Putamen (tissue), 1 donor: ENCODE measurements around the gene ARHGDIB.
A peak's percentile ranks its signal among the peaks of the same experiment; 100 is the strongest.

ENCODE experiments used
- DNase-seq: peaks from one replicate; pipeline ENCODE4 v3.0.0-alpha.2; 2016; ENCODE audit warnings: low spot score

Gene ARHGDIB

DNA sequence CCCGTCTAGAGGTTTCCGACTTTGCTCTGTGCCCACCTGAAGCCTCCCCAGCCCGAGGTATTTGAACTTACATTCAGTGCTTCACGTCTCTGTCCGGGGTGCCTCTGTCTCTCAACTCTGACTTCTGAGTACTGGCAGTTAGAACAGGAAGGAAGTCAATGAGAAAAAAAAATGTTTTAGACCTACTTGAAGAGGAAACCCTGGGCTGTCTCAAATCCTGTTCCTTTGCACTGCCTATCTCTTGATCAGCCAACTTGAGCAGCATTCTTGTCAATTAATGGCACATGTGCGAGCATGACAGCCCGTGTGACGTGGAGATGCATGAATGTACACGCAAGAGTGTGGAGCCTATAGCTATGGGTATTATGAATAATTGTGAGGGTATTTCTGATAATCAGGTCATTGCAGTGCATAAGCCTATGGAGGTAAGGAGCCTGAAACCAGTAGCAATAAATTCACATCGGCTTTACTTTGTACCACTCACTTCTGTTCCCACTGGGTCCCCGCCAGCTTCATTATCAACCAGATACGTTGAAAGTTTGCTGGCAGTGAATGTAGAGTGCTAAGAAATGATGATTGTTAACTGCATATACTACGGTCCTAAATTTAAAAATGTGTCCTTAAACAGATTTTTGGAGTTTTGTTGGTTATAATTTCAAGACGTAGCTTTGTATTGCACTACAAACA lies at the start of gene ARHGDIB:
TSS of gene ARHGDIB (minus strand) at position 136 of the 687 bp plus-strand sequence. CDS start 10,889 bp downstream, outside the sequence.
- DNase-seq = no peak

DNA sequence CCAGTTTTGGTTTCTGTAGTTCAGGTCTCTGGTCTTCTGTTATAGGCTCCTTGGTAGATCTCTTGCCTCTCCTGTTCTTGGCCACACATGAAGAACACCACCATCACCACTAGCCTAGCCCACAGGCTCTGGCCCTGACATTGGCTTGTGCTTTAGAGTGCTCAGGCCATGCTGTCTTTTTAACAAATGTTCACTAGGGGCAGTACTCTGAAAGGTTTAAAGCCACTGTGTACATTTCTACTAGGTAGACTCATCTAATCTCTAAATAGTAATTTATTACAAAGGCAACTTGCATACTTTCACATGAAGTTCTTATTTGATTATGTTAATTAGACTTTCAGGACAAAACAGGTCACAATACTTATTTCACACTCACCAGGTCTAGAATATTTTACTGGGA lies 49.8 kb upstream of the ARHGDIB start:
- no peak for DNase-seq

DNA sequence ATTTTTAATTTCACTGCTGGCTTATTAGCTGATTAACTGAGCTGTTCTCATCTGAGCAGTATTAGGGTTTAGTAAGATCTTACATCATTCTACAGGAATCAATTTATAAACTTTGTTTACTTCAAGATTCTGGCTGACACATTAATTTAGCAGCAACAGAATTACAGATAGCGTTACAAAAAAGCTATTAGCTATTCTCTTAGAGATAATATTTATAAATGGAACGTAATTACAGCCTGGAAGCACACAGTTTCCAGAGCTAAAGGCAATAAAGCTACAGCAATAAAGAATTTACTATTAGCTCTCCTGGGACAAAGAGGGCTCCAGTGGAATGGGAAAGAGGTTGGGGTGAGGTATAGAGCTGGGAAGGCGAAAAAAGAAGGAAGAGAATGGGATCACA lies 46.1 kb upstream of the ARHGDIB start:
- no peak for DNase-seq

DNA sequence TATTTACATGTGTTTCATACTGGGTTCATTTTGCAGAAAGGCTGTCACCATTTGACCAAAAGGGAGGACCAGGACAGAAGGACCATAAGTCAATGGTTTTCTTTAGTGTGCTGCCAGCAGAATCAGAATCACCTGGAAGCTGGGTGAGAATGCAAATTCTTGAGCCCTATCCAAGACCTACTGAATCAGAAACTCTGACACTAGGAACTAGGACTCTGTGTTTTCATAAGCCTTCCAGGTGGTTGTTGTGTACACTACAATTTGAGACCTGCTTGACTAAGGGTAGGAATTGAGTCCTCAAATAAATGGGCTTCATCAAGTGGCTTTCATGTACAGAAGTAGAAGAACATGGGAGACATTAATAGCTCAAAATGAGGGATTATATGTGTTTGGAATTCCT lies 43.7 kb upstream of the ARHGDIB start:
- DNase-seq = no peak

DNA sequence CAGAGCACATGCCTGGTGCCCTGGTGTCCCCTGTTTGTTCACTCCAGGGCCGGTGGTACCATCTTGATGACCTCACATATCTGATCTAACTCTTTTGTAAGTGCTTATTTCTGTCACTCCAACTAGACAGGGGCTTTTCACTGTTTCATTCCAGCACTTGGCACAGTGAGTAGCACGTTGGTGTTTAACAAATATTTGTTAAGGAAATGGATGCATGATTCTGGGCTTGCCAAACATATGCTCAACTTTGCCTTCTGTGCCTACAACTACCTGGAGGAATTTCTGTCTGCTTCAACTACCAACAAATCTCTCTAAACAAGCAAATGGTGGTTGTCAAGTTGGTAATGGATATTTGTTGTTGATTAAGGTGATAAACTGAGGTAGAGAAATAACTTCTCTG lies 43.0 kb upstream of the ARHGDIB start:
- DNase-seq = no peak

DNA sequence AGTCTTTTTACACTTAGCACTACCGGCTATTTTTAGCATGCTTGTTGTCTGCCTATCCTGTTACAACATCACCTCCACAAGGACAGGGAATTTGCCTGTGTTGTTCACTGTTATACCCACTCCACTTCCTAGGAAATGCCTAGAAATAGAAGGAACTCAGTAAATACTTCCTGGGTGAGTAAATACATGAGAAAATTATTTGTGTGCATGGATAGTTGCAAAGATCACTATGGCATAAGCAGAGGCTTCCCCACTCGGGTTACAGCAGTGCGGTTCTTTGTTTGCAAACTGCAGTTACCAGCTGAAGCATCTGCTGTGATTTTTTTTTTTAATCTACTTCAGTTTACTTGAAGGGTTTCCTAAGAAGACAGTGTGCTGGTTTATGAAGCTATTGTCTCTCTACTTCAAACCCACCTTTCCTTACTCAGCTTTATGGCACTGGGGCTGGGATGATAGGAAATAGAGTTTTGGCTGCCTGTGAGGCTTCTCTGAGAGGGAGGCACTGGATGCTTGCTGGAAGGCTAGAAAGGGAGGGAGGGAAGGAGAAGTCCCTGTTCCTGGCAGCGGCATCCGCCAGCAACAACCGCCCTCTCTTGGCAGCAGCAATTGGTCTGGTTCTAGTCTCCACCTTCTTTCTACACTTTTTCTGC lies 40.5 kb upstream of the ARHGDIB start:
- peak; percentile 14 for DNase-seq

DNA sequence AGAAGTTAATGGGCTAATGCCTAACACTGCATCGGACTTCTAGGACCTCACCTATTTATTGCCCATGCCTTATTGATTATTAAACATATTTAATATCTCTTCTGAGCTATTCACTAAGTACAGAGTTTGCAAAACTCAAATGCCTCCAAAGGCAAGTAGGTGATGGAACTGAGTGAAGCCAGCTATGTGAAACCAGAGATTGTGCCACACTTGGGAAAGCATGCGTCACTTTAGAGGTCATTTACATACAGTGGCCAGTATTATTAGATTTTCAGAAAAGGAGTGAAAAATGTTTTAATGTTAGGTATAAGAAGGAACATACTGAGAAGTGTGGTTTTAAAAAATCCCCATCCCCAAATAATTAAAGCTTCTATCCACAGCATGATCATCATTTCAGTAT lies 39.2 kb upstream of the ARHGDIB start:
- no peak for DNase-seq

DNA sequence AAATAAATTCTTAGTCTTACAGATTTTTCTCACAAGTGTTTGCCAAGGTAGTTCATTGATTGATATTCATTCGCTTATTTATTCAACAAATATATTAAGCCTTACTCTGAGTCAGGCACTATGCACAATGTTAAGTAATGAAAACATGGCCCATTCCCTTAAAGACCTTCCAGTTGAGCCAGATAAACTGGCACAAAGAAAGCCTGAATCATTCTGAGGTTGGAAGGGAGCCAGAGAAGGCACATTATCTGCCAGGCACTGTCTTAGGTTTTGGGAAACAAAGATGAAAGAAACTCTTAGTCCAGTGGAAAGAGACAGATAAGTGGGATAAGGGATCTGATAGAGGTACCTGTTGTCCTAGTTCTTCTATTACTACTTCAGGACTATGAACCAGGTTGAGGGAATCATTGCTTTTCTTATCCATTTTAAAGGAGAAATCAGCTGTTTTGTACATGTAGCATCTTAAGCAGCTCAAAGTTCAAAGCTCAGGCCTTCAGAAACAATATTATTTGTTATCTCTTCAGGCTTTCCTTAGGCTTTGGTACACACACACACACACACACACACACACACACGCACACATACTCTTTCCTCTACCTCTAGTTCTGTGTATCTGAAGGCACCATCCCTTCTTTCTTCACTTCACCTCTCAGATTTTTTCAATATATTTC lies 38.4 kb upstream of the ARHGDIB start:
- DNase-seq = no peak

DNA sequence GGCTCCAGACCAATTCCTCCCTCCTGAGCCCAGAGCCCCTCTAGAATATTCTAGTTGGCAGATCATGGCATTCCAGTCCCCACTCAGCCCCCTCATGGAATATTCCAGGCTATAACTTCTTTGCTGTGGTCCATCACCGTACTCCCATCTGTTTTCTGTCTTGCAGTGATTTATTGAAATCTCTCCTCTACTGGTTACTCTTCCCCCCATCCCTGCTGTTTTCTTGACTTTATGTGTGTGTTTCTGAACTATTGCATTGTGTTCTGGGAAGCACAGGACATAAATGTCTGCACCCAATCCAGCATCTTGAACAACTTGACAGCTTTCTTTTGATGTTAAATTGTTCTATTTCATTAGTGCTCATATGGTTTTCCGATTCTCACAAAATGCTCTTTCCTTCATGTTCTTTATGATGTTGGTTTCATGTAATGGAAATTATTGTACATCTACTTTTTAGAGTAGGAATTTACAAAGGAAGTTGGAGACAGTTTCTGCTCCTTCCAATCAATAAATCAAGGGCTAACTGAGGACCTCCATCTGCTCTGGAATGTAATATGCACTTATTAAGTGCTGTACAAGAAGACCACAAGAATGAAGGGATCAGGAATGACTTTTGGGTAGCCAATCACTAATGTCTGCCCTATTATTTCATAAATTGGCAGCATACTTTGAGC lies 37.8 kb upstream of the ARHGDIB start:
- no peak for DNase-seq

DNA sequence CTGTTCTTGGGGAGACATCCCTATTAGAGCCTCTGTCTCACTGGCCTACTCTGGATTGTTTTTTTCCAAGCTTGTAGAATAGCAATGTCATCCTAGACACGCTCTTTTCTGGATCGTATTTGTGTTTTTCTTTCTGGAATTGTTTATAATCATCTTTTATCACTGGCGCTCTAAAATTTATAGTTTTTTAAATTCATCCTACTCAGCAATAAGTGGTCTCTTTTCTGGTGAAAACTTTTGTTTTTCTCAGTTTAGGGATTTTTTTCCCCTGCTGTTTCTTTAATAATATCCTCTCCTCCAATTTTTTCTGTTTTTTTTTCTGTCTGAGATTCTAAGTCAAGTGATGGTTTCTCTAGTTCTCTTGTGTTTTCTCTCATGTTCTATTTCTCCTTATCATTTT lies 36.6 kb upstream of the ARHGDIB start:
- DNase-seq = no peak

DNA sequence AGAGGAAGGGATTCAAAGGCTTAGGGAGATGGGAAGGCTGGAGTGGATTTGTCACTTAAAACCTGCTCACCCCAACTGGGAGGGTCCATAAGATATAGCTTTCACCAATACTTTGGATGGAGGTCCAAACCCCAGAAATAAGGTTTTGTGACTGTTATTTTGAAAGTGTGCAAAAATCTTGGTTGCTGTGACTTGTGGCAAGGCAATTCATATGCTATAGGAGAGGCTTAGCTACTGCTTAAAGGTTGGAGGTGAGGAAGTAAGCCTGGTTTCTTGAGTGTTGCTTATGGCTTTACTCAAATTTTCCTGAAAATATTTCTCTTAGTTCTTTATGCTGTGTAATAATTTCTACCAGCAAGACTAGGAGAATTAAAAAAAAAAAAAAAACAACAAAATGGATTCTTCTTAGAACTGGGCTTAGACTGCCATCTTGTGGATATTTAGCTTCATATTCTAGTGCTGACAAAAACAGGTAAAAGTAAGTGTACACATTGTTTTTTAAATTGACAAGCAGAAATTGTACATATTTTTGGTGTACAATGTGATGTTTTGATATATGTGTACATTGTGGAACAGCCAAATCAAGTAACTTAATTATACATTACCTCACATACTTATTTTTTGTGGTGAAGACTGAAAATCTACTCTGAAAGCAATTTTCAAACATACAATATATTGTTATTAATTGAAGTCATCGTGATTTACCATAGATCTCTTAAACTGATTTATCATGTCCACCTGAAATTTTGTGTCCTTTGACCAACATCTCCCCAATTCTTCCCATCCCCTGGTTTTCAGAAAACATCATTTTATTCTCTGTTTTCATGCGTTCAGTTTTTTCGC lies 34.4 kb upstream of the ARHGDIB start:
- DNase-seq = no peak

DNA sequence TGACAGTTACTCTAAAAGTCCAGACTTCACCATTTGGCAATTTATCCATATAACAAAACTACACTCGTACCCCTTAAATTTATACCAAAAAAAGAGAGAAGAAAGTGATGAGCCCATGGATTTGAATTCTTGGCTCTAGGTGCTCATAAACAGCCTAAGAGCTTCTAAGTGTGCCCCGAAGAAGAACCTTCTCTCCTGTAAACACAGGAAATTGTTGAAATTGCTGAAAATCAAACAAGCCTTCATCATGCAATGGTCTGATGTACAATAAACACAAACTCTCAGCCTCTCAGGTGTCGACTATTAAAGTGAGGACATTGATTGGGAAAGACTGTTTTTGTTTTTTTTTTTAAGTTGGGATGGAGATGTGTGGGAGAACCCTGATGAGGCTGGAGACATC lies 33.2 kb upstream of the ARHGDIB start:
- DNase-seq = no peak

DNA sequence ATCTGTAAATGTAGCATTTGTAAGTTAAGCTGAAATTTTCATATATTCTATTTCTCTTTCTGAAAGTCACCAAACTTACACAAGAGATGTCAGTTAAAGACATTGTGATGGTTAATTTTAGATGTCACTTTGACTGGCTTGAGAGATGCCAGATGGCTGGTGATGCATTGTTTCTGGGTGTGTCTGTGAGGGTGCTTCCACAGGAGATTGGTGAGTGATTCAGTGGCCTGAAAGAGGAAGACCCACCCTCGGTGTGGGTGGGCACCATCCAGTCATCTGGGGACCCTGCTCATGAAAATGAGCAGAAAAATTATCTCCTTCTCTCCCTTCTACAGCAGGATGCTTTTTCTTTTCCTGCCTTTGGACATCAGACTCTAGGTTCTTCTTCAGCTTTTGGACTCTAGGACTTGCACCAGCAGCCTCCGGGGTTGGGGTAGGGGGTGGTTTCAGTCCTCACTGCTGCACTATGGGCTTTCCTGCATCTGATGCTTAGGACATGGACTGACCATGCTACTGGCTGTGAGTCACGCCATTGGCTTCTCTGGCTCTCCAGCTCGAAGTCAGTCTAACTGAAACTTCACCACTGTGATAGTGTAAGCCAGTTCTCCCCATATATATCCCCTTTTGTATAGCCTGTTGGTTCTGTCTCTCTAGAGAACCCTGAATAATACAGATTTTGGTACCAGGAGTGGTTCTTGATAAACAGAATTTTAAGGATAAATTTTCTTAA lies 32.3 kb upstream of the ARHGDIB start:
- no peak for DNase-seq

DNA sequence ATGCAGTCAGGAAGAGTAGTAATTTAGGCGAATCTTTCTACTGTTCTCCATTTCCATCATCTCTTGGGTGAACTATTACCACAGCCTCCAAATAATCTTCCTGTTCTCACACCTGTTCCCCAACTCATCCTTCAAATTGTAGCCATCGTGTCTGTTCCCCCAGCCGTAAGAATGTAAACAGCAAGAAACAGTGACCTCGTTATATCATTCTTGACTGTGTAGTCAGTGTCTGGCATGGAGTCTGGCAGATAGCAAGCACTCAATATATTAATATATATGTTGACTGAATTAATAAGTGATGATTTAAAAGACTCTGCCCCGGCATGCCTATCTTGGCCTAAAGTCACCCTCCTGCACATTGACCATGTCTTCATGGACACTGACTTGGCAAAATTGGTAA lies 31.7 kb upstream of the ARHGDIB start:
- DNase-seq = no peak

DNA sequence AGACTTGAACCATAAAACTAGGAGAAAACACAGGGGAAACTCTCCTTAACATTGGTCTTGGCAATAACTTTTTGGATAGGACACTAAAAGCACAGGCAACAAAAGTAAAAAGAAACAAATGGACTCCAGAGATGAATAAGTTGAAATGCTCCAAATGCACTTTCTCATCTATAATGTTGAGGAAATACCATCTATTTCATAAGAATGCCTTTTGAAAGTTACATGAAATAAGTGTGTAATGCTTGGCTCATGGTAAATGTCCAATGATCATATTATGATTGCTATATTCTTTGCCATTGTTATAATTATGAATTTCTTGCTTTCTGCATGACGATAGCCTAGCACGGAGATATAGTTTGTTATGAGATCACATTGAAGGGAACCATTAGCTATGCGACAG lies 31.3 kb upstream of the ARHGDIB start:
- no peak for DNase-seq

DNA sequence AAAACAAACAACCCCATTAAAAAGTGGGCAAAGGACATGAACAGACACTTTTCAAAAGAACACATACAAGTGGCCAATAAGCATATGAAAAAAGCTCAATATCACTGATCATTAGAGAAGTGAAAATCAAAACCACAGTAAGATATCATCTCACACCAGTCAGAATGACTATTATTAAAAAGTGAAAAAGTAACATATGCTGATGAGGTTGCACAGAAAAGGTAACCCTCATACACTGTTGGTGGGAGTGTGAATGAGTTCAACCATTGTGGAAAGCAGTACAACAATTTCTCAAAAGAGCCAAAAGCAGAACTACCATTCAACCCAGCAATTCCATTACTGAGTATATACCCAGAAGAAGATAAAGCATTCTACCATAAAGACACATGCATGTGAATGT lies 29.7 kb upstream of the ARHGDIB start:
- no peak for DNase-seq

DNA sequence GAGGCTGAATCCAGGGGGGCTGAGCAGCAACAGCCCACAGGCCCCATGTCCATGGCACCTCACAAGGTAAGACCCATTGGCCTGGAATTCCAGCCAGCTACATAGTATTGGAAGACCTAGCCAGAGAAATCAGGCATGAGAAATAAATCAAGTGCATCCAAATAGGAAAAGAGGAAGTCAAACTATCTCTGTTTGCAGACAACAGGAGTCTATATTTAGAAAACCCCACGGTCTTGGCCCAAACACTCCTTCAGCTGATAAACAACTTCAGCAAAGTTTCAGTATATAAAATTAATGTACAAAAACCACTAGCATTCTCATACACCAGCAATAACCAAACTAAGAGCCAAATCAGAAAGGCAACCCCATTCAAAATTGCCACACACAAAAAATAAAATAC lies 28.4 kb upstream of the ARHGDIB start:
- no peak for DNase-seq

DNA sequence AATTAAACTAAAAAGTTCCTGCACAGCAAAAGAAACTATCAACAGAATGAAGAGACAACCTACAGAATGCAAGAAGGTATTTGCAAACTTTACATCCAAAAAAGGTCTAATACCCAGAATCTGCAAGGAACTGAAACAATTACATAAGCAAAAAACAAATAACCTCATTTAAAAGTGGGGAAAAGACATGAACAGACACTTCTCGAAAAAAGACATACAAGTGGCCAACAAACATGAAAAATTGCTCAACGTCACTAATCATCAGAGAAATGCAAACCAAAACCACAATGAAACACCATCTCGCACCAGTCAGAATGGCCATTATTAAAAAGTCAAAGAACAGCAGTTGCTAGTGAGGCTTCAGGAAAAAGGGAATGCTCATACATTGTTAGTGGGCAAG lies 26.6 kb upstream of the ARHGDIB start:
- no peak for DNase-seq

DNA sequence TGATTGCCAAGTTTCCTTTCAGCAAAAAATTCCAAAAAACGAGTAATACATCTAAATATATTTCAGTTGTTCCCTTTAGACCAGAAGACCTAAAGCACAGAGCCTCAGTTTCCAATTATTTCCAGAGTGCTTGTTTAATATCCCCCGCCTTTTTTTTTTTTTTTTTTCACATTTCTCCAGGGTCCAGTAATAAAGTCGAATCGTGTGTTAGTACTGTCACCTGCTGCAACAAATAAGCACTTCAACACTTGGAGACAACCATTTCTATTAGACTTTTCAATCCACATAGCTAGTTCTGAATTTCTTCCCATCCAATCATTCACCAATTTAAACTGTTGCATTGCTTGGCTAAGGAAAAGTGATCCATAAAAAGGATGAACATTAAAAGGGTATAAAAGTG lies 25.0 kb upstream of the ARHGDIB start:
- DNase-seq = no peak

DNA sequence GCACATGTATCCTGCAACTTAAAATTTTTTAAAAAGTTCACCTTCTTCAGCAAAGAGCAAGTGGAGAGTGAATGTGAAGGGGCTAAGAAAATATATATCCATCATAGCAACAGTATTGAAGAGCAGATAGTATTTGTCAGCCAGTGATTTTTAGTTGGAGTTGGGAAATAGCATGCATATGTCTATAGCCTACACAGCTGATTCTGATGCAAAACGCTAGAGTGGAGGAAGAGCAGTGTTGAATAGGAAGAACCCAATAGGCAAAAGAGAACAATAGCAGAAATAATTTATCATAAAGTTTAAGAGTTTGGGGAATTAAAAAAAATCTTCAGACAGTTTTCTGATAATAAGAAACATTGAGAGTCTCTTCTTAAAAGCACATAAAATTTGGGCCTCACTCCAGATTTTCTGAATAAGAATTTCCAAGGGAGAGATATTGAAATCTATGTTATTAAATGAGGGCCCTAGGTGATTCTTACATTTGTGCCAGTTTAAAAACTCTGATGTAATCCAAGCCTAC lies 23.4 kb upstream of the ARHGDIB start:
- no peak for DNase-seq

DNA sequence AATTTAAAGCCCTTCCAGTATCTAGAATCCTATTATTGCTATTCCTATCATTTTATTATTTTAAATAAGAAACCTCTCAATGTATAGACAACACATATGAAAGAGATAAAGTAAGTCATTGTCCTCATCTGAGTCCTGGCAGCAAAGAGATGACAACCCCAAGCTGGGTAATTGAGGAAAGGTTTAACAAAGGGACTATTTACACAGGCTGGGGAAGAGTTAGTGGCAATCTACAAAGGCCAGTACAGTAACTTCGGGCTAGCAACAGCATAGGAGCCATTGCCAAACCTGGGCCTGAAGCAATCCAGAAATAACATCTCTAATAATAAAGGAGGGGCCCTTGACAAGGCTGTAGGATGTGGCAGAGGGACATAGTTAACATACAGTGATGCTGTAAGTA lies 22.6 kb upstream of the ARHGDIB start:
- no peak for DNase-seq
